GM21825 (cell line): ENCODE data around the gene MRPL42.
A peak's percentile ranks its signal among the peaks of the same experiment; 100 is the strongest.
"Not testable (repeated sequence)": the region's sequence is repeated elsewhere in the genome, so short reads cannot be mapped to it uniquely, and the experiment has no call there.

Source experiments
- ATAC-seq: cut with Tn5 transposase; IDR thresholded peaks from one replicate; pipeline ENCODE4 v1.9.1; 2021; ENCODE audit warnings: mild to moderate bottlenecking, moderate library complexity; ENCODE audit not compliant: unreplicated experiment

The MRPL42 gene

GRCh38 chr12:93540466-93540865 lies 73.2 kb downstream of the MRPL42 start:
- ATAC-seq, result no peak

- ATAC-seq, result no peak
These were observed 74.4 kb downstream of the MRPL42 start for GRCh38 chr12:93541578-93542225.

GRCh38 chr12:93547778-93548177 lies 80.5 kb downstream of the MRPL42 start:
- ATAC-seq, result no peak

- no peak for ATAC-seq
These were observed 81.9 kb downstream of the MRPL42 start for GRCh38 chr12:93549174-93549573.

GRCh38 chr12:93550748-93551611 lies 83.7 kb downstream of the MRPL42 start:
- no peak for ATAC-seq

- no peak for ATAC-seq
These were observed 85.1 kb downstream of the MRPL42 start for GRCh38 chr12:93552427-93552826.

- ATAC-seq, result not testable (repeated sequence)
These were observed 90.6 kb downstream of the MRPL42 start for GRCh38 chr12:93557879-93558278.

- ATAC-seq, result not testable (repeated sequence)
These were observed 91.4 kb downstream of the MRPL42 start for GRCh38 chr12:93558685-93559084.

- peak; percentile 55 for ATAC-seq
These were observed 96.7 kb downstream of the MRPL42 start for GRCh38 chr12:93563807-93564538.

- no peak for ATAC-seq
These were observed 98.4 kb downstream of the MRPL42 start for GRCh38 chr12:93565760-93566159.
